ENCODE results near the gene NCKAP5.

NCKAP5 gene

GRCh38 chr2:133315280-133315679, 253.0 kb downstream of the NCKAP5 start:
- FAIRE-seq = no peak

GRCh38 chr2:133314795-133315194, 253.5 kb downstream of the NCKAP5 start:
- FAIRE-seq = no peak

- no peak for FAIRE-seq
These were observed 256.1 kb downstream of the NCKAP5 start for GRCh38 chr2:133312038-133312729.

- no peak for FAIRE-seq
These were observed 262.0 kb downstream of the NCKAP5 start for GRCh38 chr2:133306236-133306635.

GRCh38 chr2:133304344-133304743, 263.9 kb downstream of the NCKAP5 start:
- no peak for FAIRE-seq

- FAIRE-seq = no peak
These were observed 265.1 kb downstream of the NCKAP5 start for GRCh38 chr2:133303150-133303549.

- no peak for FAIRE-seq
These were observed 271.9 kb downstream of the NCKAP5 start for GRCh38 chr2:133296401-133296800.

GRCh38 chr2:133293544-133294353, 274.5 kb downstream of the NCKAP5 start:
- FAIRE-seq = no peak

- no peak for FAIRE-seq
These were observed 276.0 kb downstream of the NCKAP5 start for GRCh38 chr2:133292259-133292658.

GRCh38 chr2:133287709-133288108, 280.6 kb downstream of the NCKAP5 start:
- no peak for FAIRE-seq

GRCh38 chr2:133286326-133286922, 281.8 kb downstream of the NCKAP5 start:
- no peak for FAIRE-seq

GRCh38 chr2:133273031-133273430, 295.2 kb downstream of the NCKAP5 start:
- FAIRE-seq = no peak

- no peak for FAIRE-seq
These were observed 297.2 kb downstream of the NCKAP5 start for GRCh38 chr2:133271105-133271504.

GRCh38 chr2:133270550-133270949, 297.7 kb downstream of the NCKAP5 start:
- FAIRE-seq = no peak

GRCh38 chr2:133266926-133267590, 301.2 kb downstream of the NCKAP5 start:
- FAIRE-seq = no peak

- no peak for FAIRE-seq
These were observed 302.0 kb downstream of the NCKAP5 start for GRCh38 chr2:133266041-133266925.

- no peak for FAIRE-seq
These were observed 302.8 kb downstream of the NCKAP5 start for GRCh38 chr2:133265432-133265949.

GRCh38 chr2:133264989-133265401, 303.3 kb downstream of the NCKAP5 start:
- no peak for FAIRE-seq

GRCh38 chr2:133262893-133263292, 305.4 kb downstream of the NCKAP5 start:
- FAIRE-seq = no peak

- FAIRE-seq = no peak
These were observed 312.9 kb downstream of the NCKAP5 start for GRCh38 chr2:133255360-133255759.

- FAIRE-seq = no peak
These were observed 314.5 kb downstream of the NCKAP5 start for GRCh38 chr2:133253793-133254192.

GRCh38 chr2:133252780-133253355, 315.4 kb downstream of the NCKAP5 start:
- no peak for FAIRE-seq
